HT1080 (cell line): ENCODE measurements around the gene RPEL1. TPM values are rescaled to one million over a fixed set of nuclear protein-coding genes. Genes with fewer than 3 reads are reported as not detected.
"Not testable (repeated sequence)": the region's sequence is repeated elsewhere in the genome, so short reads cannot be mapped to it uniquely, and the experiment has no call there.

Experiments used
- DNase-seq: peaks from one replicate; pipeline ENCODE4 v3.0.0-alpha.2; 2015; ENCODE audit warnings: low read depth
- total RNA-seq: library from RNA; depleted of rRNA; stranded (reverse); fragments of >200 nt; shearing (Covaris generic); gene quantifications from 2 replicates; pipeline ENCODE4 v1.2.3, GENCODE V29; 2014

The RPEL1 gene
- total RNA-seq, 1 experiment from 2014 or later, result not detected

DNA sequence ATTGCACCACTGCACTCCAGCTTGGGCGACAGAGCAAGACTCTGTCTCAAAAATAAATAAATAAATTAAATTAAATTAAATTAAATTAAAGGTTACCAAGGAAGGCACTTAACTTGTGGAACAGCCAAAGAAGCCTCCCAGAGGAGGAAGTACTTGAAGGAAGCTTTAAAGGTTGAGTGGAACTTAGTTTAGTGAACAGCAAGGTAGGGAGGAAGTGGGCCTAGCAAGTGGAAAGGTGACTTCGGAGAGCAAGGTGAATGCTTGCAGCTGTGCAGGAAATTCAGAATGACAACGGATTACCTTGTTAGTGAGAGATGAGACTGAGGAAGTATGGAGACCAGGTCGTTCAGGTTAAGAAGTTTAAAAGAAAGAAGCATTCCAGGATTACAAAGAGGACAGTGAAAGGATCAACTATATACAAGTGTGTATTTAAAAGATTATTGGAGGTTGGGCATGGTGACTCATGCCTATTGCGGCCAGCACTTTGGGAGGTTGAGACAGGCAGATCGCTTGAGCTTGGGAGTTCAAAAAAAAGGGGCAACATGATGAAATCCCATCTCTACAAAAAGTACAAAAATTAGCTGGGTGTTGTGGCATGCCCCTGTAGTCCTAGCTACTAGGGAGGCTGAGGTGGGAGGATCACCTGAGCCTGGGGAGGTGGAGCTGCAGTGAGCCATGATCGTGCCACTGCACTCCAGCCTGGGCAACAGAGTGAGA is 12.8 kb upstream of the RPEL1 start:
- DNase-seq, result peak; percentile 77

DNA sequence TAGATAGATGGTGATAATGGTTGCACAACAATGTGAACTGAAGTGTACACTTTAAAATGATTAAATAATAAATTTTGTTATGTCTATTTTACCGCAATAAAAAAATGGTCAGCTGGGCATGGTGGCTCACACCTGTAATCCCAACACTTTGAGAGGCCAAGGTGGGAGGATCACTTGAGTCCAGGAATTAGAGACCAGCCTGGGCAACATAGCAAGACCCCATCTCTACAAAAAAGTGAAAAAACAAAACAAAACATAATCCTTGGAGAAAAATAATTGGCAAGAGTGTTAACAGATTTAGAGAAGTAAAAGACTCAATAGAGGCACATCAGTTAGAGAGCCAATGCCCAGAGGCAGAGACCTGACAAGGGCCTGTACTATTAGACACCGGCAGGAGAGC is 9.9 kb upstream of the RPEL1 start:
- DNase-seq, result no peak

DNA sequence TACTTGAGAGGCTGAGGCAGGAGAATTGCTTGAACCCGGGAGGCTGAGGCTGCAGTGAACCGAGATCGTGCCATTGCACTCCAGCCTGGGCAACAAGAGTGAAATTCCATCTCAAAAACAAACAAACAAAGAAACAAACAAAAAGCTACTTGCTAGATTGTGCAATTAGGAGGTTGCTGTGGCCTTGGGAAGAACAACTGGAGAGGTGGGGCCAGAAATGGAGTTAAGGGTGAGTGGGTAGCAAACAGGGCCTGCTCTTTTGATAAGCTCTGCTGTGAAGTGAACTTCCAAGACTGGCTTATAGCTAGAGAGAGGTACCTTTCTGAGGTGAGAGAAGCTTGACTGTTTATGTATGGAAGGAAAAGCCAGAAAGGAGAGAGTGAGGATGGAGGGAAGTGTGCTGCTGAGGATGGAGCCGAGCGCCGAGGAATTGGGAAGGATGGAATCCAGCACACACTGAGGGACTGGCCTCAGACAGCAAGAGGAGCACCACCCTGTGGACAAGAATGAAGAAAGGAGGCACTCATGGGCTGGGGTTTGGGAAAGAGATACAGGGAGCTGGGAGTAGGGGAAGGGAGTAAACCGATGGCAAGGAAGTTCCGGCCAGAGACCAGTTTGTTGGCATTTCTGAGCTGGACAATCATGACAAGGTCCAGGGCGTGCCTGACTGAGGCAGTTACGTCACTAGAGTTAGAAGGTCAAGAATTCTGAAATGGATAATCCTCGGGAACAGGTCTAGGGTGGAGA is 7.0 kb upstream of the RPEL1 start:
- no peak for DNase-seq

DNA sequence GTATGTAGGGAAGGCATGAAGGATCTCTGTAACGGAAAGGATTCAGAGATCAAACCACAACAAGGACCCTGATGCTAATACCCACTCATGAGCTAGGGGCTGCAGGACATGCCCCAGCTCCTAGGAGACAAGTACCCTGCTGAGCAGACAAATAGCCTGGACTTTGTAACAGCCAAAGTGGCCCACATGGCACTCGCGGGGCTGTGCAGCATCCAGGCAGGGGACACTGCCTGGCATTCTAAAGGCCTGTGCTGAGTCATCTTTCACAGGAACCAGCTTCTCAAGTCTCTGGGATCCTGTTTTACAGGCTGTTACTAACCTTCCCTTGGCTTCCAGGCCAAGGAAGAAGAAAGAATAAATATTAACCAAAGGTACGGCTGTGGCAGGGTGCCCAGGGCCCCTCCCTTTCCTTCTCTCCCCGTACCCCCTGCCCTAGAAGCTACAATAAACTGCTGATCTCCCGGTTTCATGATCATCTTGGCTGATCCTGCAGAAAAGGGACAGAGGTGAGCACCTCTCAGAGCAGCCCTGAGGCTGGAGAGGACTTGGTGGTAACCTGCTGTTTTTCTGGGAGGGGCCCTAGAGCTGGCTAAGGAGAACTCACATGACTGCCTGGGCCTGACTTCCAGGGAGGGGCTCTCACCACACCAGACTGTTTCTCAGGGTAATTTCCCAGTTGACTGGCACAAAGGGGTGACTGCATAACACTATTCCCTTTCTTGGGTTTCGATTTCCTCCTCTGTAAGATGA is 4.2 kb upstream of the RPEL1 start:
- peak; percentile 78 for DNase-seq

DNA sequence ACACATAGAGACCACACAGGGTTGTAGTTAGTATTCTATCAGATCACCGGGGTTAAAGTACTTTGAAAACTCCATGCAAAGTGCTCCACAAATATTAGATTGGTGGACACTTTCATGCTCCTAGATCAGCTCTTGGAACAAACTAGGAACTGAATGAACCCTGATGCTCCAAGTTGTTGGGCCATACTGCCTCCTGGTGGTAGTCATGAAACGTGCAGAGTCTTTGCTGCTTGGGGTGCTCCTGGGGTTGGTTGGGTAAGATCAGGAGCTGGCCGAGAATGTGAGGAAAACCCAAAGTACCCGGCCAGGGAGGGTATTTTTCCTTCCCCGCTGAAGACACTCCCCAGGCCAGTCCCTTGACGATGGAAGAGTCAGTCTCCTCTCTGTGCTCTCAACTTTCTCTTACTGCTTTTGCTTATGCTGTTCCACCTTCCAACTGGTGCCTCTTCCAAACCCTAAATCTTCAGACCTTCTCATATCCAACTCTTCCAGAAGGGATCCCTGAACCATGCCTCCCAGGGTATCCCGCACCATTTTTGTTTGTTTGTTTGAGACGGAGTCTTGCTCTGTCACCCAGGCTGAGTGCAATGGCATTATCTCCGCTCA is 918 bp upstream of the RPEL1 start:
- DNase-seq, result peak; percentile 74

DNA sequence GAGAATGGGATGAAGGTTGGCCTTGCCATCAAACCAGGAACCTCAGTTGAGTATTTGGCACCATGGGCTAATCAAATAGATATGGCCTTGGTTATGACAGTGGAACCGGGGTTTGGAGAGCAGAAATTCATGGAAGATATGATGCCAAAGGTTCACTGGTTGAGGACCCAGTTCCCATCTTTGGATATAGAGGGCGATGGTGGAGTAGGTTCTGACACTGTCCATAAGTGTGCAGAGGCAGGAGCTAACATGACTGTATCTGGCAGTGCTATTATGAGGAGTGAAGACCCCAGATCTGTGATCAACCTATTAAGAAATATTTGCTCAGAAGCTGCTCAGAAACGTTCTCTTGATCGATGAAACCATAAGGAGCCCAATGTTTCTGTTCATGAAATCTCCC is 637 bp downstream of the RPEL1 start:
- DNase-seq, result no peak

DNA sequence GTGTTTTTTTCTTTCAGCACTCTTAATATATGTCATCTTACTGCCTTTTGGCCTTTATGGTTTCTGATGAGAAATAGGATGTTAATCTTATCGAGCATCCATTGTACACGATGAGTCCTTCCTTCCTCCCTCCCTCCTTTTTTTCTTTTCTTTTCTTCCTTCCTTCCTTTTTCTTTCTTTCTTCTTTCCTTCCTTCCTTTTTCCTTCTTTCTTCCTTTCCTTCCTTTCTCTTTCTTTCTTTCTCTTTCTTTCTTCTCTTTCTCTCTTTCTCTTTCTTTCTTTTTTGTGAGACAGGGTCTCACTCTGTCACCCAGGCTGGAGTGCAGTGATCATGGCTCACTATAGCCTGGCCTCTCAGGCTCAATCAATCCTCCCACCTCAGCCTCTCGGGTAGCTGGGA is 8.4 kb downstream of the RPEL1 start:
- no peak for DNase-seq

DNA sequence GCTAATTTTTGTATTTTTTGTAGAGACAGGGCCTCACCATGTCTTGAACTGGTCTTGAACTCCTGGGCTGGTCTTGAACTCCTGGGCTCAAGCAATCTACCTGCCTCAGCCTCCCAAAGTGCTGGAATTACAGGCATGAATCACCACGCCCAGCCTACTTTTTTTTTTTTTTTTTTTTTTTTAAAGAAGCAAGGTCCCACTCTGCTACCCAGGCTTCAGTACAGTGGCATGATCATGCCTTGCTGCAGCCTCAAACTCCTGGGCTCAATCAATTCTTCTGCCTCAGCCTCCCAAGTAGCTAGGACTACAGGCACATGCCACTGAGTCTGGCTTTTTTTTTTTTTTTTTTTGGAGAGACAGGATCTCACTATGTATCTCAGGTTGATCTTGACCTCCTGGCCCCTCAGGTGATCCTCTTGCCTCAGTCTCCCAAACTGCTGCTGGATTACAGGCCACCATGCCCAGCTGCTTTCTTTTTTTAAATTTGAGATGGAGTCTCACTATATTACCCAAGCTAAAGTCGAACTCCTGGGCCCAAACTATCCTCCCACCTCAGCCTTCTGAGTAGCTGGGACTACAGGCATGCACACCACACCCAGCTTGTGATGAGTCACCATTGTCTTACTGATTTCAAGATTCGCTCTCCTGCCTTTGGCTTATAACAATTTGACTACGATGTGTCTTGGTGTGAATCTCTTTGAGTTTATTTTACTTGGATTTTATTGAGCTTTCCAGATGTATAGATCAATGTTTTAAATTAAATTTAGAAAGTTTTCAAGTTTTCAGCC is 9.0 kb downstream of the RPEL1 start:
- peak; percentile 72 for DNase-seq

DNA sequence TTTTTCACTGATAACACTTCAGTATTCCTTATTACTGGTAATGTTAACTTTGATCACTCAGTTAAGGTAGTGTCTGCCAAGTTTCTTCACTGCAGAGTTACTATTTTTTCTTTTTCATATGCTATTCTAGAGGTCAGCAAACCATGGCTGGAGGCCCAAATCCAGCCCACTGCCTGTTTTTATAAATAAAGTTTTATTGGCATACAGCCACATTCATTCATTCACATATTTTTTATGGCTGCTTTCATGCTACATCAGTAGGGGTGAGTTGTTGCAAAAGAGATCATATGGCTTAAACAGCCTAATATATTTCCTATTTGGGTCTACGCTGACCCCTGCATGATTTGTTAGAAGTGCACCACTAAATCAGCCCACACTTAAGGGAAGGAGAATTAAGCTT is 10.9 kb downstream of the RPEL1 start:
- no peak for DNase-seq

DNA sequence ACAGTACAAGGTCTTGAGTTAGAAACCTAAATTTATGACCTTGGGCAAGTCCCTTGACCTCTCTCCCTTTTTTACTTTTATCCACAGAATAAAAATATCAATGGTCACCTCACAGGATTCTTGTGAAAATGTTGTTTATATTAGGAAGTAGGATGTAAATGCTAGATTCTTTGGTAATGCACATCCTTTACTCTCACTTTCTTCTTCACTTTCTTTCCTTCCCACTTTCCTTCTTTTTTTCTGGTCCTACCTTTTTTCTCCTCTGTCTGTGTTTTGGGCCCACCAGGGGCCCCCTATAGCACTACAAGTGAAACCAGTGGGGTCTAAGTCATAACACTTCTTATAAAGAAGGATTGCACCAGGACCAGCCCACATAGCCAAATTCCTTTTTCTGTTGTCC is 12.1 kb downstream of the RPEL1 start:
- no peak for DNase-seq

DNA sequence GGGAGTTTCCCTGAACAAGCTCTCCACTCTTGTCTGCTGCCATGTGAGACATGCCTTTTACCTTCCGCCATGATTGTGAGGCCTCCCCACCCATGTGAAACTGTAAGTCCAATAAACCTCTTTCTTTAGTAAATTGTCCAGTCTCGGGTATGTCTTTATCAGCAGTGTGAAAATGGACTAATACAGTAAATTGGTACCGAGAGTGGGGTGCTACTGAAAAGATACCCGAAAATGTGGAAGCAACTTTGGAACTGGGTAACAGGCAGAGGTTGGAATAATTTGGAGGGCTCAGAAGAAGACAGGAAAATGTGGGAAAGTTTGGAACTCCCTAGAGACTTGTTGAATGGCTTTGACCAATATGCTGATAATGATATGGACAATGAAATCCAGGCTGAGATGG is 13.2 kb downstream of the RPEL1 start:
- DNase-seq, result not testable (repeated sequence)

DNA sequence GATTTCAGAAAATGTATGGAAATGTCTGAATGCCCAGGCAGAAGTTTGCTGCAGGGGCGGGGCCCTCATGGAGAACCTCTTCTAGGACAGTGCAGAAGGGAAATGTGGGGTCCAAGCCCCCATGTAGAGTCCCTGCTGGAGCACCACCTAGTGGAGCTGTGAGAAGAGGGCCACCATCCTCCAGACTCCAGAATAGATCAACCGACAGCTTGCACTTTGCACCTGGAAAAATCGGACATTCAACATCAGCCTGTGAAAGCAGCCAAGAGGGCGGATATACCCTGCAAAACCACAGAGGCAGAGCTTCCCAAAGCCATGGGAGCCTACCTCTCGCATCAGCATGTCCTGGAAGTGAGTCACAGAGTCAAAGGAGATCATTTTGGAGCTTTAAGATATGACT is 14.3 kb downstream of the RPEL1 start:
- no peak for DNase-seq

DNA sequence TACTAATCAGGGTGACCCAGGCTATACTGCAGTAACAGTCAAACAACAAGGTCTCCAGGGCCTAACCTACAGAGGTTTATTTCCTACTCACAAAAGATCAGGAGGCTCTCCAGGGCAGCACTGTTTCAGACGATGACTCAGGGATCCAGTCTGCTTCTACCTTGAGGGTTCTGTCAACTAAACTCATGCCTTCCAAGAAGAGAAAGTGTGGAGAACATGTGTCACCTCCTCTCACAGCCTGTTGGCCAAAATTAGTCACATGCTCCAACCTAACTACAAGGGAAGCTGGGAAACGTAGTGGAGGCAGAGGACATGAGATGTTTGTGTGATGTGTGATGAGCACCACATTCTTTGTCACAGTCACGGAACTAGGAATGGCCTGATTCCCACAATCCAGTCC is 16.5 kb downstream of the RPEL1 start:
- peak; percentile 65 for DNase-seq

DNA sequence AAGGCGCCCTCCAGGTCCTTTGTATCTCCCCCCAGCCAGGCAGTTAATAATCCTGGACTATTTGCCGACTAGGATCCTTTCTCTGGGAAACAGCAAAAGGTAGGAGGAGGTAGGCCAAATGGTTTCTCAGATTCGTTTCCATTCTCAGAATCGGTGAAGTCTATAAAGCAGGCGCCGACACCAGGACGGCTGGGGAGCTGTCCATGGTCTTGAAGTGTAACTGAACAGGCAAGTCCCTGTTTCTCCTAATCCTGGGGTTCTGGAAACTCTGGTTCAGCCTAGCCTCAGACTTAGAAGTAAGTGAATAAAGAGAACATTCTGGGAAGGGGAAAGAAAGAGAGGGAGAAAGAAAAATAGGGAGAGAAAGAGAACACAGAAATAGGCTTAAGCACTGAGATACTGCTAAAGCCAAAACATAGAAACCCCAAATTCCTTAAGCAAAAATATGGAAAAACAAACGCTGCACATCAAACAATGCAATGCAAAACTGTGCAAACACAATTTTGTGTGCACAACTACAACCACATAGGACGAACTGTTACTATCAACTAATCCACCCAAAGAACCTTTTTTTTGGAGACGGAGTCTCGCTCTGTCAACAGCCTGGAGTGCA is 20.1 kb downstream of the RPEL1 start:
- peak; percentile 26 for DNase-seq

DNA sequence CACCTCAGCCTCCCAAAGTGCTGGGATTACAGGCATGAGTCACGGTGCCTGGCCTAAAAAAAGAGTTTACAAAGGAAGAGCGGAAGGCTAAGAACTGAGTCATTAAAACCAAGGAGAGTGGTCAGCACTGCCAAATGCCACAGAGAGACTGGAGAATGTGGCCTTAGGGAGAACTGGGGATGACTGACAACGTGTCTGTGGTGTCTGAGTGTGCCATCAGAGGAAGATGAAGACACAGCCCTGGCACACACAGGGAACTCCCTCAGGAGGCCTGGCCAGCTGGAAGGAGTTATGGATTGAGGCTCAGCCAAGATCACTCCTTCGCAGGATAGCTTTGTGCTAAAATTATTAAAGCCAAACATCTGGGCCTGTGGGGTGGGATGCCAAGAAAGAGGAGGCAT is 27.4 kb downstream of the RPEL1 start:
- DNase-seq, result peak; percentile 100

DNA sequence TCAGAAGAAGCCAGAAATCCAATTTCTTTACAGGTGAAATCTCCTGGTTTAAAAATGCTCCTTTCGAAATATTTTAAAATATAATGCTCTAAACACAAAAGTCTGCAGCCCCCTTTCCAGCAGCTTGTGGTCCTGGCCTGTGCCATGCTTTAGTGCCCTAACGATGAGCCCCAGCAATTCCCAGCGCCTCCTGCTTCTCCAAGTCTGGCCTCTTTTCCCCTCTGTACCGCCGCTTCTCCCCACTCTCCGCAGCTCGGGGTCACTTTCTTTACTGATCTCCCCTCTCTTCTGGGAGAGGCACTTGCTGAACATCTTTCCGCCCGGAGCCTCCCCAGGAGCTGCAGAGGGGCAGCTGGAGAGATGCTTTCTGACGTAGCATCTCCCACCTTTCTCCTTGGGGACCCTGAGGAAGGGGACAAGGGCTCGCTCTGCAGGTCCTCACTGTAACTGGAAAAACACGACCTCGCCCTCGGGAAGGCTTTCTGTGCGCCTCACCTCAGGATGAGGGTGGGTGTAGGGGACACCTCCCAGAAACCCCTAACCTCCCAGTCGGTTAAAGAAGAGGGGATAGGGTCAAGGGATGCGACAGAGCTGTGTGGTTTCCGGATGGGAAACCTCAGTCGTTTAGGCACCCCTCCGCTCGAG is 30.7 kb downstream of the RPEL1 start:
- DNase-seq, result no peak

DNA sequence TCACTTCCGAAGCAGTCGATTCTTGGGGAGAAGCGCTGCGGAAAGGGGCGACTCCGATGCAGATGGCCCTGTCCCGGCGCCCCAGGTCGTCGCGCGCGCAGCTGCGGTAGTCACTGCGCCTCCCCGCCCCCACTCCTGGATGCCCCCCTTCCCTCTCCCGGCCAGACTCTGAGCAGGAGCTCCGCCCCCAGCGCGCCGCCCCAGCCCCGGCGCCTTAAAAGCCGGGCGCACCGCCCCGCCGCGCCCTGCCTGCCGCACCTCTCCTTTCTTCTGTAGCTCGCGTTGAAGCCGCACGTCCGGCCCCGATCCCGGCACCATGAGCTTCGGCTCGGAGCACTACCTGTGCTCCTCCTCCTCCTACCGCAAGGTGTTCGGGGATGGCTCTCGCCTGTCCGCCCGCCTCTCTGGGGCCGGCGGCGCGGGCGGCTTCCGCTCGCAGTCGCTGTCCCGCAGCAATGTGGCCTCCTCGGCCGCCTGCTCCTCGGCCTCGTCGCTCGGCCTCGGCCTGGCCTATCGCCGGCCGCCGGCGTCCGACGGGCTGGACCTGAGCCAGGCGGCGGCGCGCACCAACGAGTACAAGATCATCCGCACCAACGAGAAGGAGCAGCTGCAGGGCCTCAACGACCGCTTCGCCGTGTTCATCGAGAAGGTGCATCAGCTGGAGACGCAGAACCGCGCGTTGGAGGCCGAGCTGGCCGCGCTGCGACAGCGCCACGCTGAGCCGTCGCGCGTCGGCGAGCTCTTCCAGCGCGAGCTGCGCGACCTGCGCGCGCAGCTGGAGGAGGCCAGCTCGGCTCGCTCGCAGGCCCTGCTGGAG is 31.4 kb downstream of the RPEL1 start, which contains the start of gene INA:
INA (plus strand) TSS at position 243 of the 817 bp plus-strand sequence; CDS start at position 317, 74 bp downstream.
- no peak for DNase-seq

DNA sequence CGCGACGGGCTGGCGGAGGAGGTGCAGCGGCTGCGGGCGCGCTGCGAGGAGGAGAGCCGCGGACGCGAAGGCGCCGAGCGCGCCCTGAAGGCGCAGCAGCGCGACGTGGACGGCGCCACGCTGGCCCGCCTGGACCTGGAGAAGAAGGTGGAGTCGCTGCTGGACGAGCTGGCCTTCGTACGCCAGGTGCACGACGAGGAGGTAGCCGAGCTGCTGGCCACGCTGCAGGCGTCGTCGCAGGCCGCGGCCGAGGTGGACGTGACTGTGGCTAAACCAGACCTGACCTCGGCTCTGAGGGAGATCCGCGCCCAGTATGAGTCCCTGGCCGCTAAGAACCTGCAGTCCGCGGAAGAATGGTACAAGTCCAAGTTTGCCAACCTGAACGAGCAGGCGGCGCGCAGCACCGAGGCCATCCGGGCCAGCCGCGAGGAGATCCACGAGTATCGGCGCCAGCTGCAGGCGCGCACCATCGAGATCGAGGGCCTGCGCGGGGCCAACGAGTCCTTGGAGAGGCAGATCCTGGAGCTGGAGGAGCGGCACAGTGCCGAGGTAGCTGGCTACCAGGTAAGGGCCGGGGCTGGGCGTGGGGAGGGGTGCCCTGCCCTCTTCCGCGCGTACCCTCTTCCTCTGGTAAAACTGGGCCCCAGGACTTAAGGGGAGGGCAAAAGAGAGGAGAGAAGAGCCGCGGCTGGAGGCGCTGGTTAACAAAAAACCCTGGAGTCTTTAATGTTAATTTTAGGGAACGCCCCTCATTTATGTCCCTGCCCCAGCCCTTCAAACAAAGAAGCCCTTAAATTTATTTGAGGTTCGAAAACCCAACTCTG is 32.2 kb downstream of the RPEL1 start:
- DNase-seq, result no peak
